Fibroblast of lung (primary cell): ENCODE results near the gene DDX10.

Experiments used
- EZH2 ChIP-seq: IDR thresholded peaks from 2 replicates; pipeline ENCODE4 v1.5.1; 2012; ENCODE audit warnings: low read length, control low read depth, mild to moderate bottlenecking; ENCODE audit errors: missing control alignments
- TF ChIP-seq, protein P1 (sequence below), 2 donors: IDR thresholded peaks in 1 of 2; conservative IDR thresholded peaks in 1 of 2; 1 replicate in 1 of 2; 2 replicates in 1 of 2; pipeline ENCODE4 v1.5.1; 2011 to 2012; ENCODE audit warnings: low read length in 2 of 2, control low read depth in 1 of 2, inconsistent platforms in 1 of 2, low read depth in 1 of 2, mild to moderate bottlenecking in 1 of 2

DNA sequence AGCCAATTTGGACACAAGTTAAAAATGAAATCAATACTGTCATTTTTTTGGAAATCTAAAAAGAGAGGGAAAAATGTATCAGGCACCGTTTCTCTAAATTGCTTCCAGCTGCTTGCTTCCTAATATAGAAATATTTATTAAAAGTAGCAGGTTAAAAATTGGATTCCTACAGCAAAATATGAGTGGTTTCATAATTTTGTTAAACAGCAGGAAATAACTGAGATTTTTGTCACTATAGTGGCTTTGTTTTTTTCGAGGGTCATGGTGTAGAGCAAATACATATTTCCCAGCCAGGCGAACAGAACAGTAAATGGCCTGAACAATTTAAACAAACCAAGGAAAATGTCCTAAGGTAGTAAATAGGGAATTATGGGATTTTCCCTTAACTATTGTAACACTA lies 159.7 kb downstream of the DDX10 start:
- TF ChIP-seq, protein P1, sequence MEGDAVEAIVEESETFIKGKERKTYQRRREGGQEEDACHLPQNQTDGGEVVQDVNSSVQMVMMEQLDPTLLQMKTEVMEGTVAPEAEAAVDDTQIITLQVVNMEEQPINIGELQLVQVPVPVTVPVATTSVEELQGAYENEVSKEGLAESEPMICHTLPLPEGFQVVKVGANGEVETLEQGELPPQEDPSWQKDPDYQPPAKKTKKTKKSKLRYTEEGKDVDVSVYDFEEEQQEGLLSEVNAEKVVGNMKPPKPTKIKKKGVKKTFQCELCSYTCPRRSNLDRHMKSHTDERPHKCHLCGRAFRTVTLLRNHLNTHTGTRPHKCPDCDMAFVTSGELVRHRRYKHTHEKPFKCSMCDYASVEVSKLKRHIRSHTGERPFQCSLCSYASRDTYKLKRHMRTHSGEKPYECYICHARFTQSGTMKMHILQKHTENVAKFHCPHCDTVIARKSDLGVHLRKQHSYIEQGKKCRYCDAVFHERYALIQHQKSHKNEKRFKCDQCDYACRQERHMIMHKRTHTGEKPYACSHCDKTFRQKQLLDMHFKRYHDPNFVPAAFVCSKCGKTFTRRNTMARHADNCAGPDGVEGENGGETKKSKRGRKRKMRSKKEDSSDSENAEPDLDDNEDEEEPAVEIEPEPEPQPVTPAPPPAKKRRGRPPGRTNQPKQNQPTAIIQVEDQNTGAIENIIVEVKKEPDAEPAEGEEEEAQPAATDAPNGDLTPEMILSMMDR (conservative IDR thresholded peaks at IDR 0.05 in 1 of 2, IDR thresholded peaks at IDR 0.05 in 1 of 2; ENCODE audit: low read depth in 1 of 2, low read length in 2 of 2) = no peak
- TF ChIP-seq EZH2 = no peak
